Measurements from ENCODE around the gene ATP11C.
A peak's percentile ranks its signal among the peaks of the same experiment; 100 is the strongest.
"Not testable (repeated sequence)": the region's sequence is repeated elsewhere in the genome, so short reads cannot be mapped to it uniquely, and the experiment has no call there.

Gene ATP11C

GRCh38 chrX:139967750-139968149 lies 34.9 kb upstream of the ATP11C start:
- Histone ChIP-seq H4K20me1 (ENCODE audit: control insufficient read depth, insufficient read depth, low read depth, low read length) (no peaks in the 10 kb centered on the region), H3K4me3 (ENCODE audit: low read length) (no peak overlapping the region)

GRCh38 chrX:139967300-139967699 lies 34.4 kb upstream of the ATP11C start:
- Histone ChIP-seq H4K20me1 (ENCODE audit: control insufficient read depth, insufficient read depth, low read depth, low read length) (no peaks in the 10 kb centered on the region), H3K27ac (ENCODE audit: low read depth, low read length) (no peak overlapping the region), H3K27me3 (ENCODE audit: control insufficient read depth, low read length) (no peaks in the 10 kb centered on the region), H3K4me1 (ENCODE audit: control insufficient read depth, low read length) (no peaks in the 10 kb centered on the region), H3K4me3 (ENCODE audit: low read length) (no peak overlapping the region), H3K36me3 (ENCODE audit: control insufficient read depth, low read length) (no peaks in the 10 kb centered on the region), H3K9me3 (ENCODE audit: control insufficient read depth, insufficient read depth, low read length) (no peaks in the 10 kb centered on the region), H3K4me2 (ENCODE audit: low read length) (no peak overlapping the region), H3K9me2 (replicated peaks; ENCODE audit: control insufficient read depth, low read length) (no peaks in the 10 kb centered on the region), H3K79me2 (ENCODE audit: control insufficient read depth, low read length) (no peaks in the 10 kb centered on the region), H3F3A (ENCODE audit: control insufficient read depth, insufficient read depth) (no peaks in the 10 kb centered on the region)
- no peak for TF ChIP-seq EZH2phosphoT487 (IDR thresholded peaks at IDR 0.05; ENCODE audit: borderline replicate concordance, low read length)
- TF ChIP-seq CTCF (IDR thresholded peaks at IDR 0.05; ENCODE audit: low read depth, low read length, poor library complexity, severe bottlenecking), result no peak

More at GRCh38 chrX:139967750-139968149, 34.9 kb upstream of the ATP11C start:
- Histone ChIP-seq H3F3A (ENCODE audit: control insufficient read depth, insufficient read depth) (no peaks in the 10 kb centered on the region), H3K4me2 (ENCODE audit: low read length) (no peak overlapping the region), H3K27me3 (ENCODE audit: control insufficient read depth, low read length) (no peaks in the 10 kb centered on the region), H3K79me2 (ENCODE audit: control insufficient read depth, low read length) (no peaks in the 10 kb centered on the region), H3K4me1 (ENCODE audit: control insufficient read depth, low read length) (no peaks in the 10 kb centered on the region), H3K36me3 (ENCODE audit: control insufficient read depth, low read length) (no peaks in the 10 kb centered on the region), H3K9me3 (ENCODE audit: control insufficient read depth, insufficient read depth, low read length) (no peaks in the 10 kb centered on the region), H3K27ac (ENCODE audit: low read depth, low read length) (no peak overlapping the region), H3K9me2 (replicated peaks; ENCODE audit: control insufficient read depth, low read length) (no peaks in the 10 kb centered on the region)
- TF ChIP-seq EZH2phosphoT487 (IDR thresholded peaks at IDR 0.05; ENCODE audit: borderline replicate concordance, low read length) (no peak), CTCF (IDR thresholded peaks at IDR 0.05; ENCODE audit: low read depth, low read length, poor library complexity, severe bottlenecking) (no peak)

DNA sequence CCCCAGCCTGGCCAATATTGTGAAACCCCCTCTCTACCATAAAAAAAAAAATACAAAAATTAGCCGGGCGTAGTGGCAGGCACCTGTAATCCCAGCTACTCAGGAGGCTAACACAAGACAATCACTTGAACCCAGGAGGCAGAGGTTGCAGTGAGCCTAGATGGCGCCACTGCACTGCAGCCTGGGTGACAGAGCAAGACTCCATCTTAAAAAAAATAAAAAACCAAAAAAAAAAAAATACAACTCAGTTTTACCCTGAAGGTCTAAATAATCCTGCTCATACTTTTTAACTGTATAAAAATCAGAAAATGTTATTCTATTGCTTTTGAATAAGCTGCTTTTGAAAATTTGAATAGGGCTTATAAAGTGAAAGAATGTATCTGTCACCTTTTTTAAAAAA lies 33.3 kb upstream of the ATP11C start:
- H3K79me2 ChIP-seq (ENCODE audit: control insufficient read depth, low read length); H4K20me1 ChIP-seq (ENCODE audit: control insufficient read depth, insufficient read depth, low read depth, low read length); H3K36me3 ChIP-seq (ENCODE audit: control insufficient read depth, low read length); H3K27ac ChIP-seq (ENCODE audit: low read depth, low read length); H3K9me3 ChIP-seq (ENCODE audit: control insufficient read depth, insufficient read depth, low read length); H3K9me2 ChIP-seq (replicated peaks; ENCODE audit: control insufficient read depth, low read length); H3K4me3 ChIP-seq (ENCODE audit: low read length); H3F3A ChIP-seq (ENCODE audit: control insufficient read depth, insufficient read depth); H3K4me1 ChIP-seq (ENCODE audit: control insufficient read depth, low read length); H3K4me2 ChIP-seq (ENCODE audit: low read length); H3K27me3 ChIP-seq (ENCODE audit: control insufficient read depth, low read length): not testable (repeated sequence)
- TF ChIP-seq CTCF (IDR thresholded peaks at IDR 0.05; ENCODE audit: low read depth, low read length, poor library complexity, severe bottlenecking), result peak; percentile 18

GRCh38 chrX:139965421-139965820 lies 32.6 kb upstream of the ATP11C start, which contains the start of gene CXorf66:
CXorf66 (minus strand) TSS chrX:139965521; CDS start chrX:139965496, 25 bp downstream.
- Histone ChIP-seq H3K4me1 (ENCODE audit: control insufficient read depth, low read length) (no peaks in the 10 kb centered on the region), H3K79me2 (ENCODE audit: control insufficient read depth, low read length) (no peaks in the 10 kb centered on the region), H3K9me2 (replicated peaks; ENCODE audit: control insufficient read depth, low read length) (no peaks in the 10 kb centered on the region), H3K36me3 (ENCODE audit: control insufficient read depth, low read length) (no peaks in the 10 kb centered on the region), H3K27ac (ENCODE audit: low read depth, low read length) (no peak within 1 kb of the TSS), H3K27me3 (ENCODE audit: control insufficient read depth, low read length) (no peaks in the 10 kb centered on the region), H3K4me2 (ENCODE audit: low read length) (no peak within 1 kb of the TSS), H3K9me3 (ENCODE audit: control insufficient read depth, insufficient read depth, low read length) (no peaks in the 10 kb centered on the region), H3F3A (ENCODE audit: control insufficient read depth, insufficient read depth) (no peaks in the 10 kb centered on the region), H4K20me1 (ENCODE audit: control insufficient read depth, insufficient read depth, low read depth, low read length) (no peaks in the 10 kb centered on the region), H3K4me3 (ENCODE audit: low read length) (no peak within 1 kb of the TSS)
- no peak for TF ChIP-seq CTCF (IDR thresholded peaks at IDR 0.05; ENCODE audit: low read depth, low read length, poor library complexity, severe bottlenecking)
- no peak for TF ChIP-seq EZH2phosphoT487 (IDR thresholded peaks at IDR 0.05; ENCODE audit: borderline replicate concordance, low read length)

GRCh38 chrX:139961091-139961490 lies 28.2 kb upstream of the ATP11C start:
- not testable (repeated sequence) for H3K4me2 ChIP-seq (ENCODE audit: low read length); H3K4me3 ChIP-seq (ENCODE audit: low read length); H3K4me1 ChIP-seq (ENCODE audit: control insufficient read depth, low read length); H3K79me2 ChIP-seq (ENCODE audit: control insufficient read depth, low read length); H3K9me2 ChIP-seq (replicated peaks; ENCODE audit: control insufficient read depth, low read length); H3F3A ChIP-seq (ENCODE audit: control insufficient read depth, insufficient read depth); H4K20me1 ChIP-seq (ENCODE audit: control insufficient read depth, insufficient read depth, low read depth, low read length); H3K27ac ChIP-seq (ENCODE audit: low read depth, low read length); H3K36me3 ChIP-seq (ENCODE audit: control insufficient read depth, low read length); H3K9me3 ChIP-seq (ENCODE audit: control insufficient read depth, insufficient read depth, low read length); H3K27me3 ChIP-seq (ENCODE audit: control insufficient read depth, low read length)
